A549 (cell line): Measurements from ENCODE around the gene SPC25. TPM values are rescaled to one million over a fixed set of nuclear protein-coding genes. Genes with fewer than 3 reads are reported as not detected.

ENCODE experiments used
- ATAC-seq, 2 experiments: fragments of 200-7000 bp in 1 of 2; fragments of >200 bp in 1 of 2; cut with Nextera tagmentation in 1 of 2; cut with Tn5 transposase in 1 of 2; 3 replicates each; pipeline versions ENCODE4 v1.8.0 to v1.9.1; 2018 to 2020; ENCODE audit warnings: mild to moderate bottlenecking in 1 of 2, moderate library complexity in 1 of 2
- CTCF ChIA-PET: fragments of 300-600 bp; sonication (Branson Sonifier 250); formaldehyde crosslinking; extraction: SDS; loops from one replicate; lab custom pipeline; 2021; ENCODE audit warnings: antibody characterized with exemption, inconsistent platforms; lab: Yijun Ruan, JAX
- POLR2A ChIA-PET: fragments of 350-600 bp; formaldehyde crosslinking; extraction: SDS; loops from one replicate; lab custom pipeline; 2021; ENCODE audit warnings: antibody characterized with exemption, inconsistent platforms; lab: Yijun Ruan, JAX
- DNase-seq, 2 experiments: peaks; one replicate each; pipeline versions ENCODE4 v3.0.0 to v3.0.0-alpha.2; 2011 to 2016; ENCODE audit warnings: low read depth in 1 of 2, low spot score in 1 of 2
- FAIRE-seq: peaks from 2 replicates; lab custom pipeline; 2011; peaks lifted over from hg19 to GRCh38; lab: Jason Lieb, UNC
- H3K27ac ChIP-seq, 2 experiments: fragments of >200 bp; sonication (Bioruptor Twin); formaldehyde crosslinking; 3 replicates each; pipeline ENCODE4 v1.5.1; 2016 to 2017
- H3K4me1 ChIP-seq: fragments of >200 bp; sonication (Bioruptor Twin); formaldehyde crosslinking; 3 replicates; pipeline ENCODE4 v1.6.1; 2016
- H3K4me2 ChIP-seq: fragments of >200 bp; sonication (Bioruptor Twin); formaldehyde crosslinking; 3 replicates; pipeline ENCODE4 v1.6.1; 2016
- H3K4me3 ChIP-seq: fragments of >200 bp; sonication (Bioruptor Twin); formaldehyde crosslinking; 3 replicates; pipeline ENCODE4 v1.5.1; 2016
- H3K9me3 ChIP-seq: fragments of >200 bp; sonication (Bioruptor Twin); formaldehyde crosslinking; 3 replicates; pipeline ENCODE4 v1.6.1; 2016
- CBX2 ChIP-seq: fragments of 200-600 bp; sonication (generic); IDR thresholded peaks from 2 replicates; pipeline ENCODE4 v1.6.1; 2016; ENCODE audit warnings: low read depth, mild to moderate bottlenecking, borderline replicate concordance
- CEBPB ChIP-seq, 2 experiments: fragments of >200 bp in 1 of 2; sonication (Bioruptor Twin) in 1 of 2; formaldehyde crosslinking in 1 of 2; IDR thresholded peaks; 2 replicates each; pipeline ENCODE4 v1.6.1; 2012 to 2016
- CHD2 ChIP-seq: fragments of 150-350 bp; IDR thresholded peaks from 2 replicates; pipeline ENCODE4 v1.6.1; 2014; ENCODE audit warnings: low read length; ENCODE audit not compliant: partially characterized antibody
- CHD4 ChIP-seq: fragments of 200-600 bp; sonication (generic); IDR thresholded peaks from 2 replicates; pipeline ENCODE4 v1.6.1; 2016; ENCODE audit warnings: antibody characterized with exemption, mild to moderate bottlenecking, borderline replicate concordance
- CTCF ChIP-seq: fragments of >200 bp; sonication (Bioruptor Twin); formaldehyde crosslinking; IDR thresholded peaks from 3 replicates; pipeline ENCODE4 v1.5.1; 2016
- ELK1 ChIP-seq: fragments of 150-350 bp; IDR thresholded peaks from 2 replicates; pipeline ENCODE4 v1.6.1; 2014; ENCODE audit warnings: low read depth, mild to moderate bottlenecking, low read length
- EP300 ChIP-seq, 2 experiments: fragments of >200 bp; sonication (Bioruptor Twin); formaldehyde crosslinking; IDR thresholded peaks; 2 replicates in 1 of 2; 3 replicates in 1 of 2; pipeline ENCODE4 v1.6.1; 2016 to 2017
- FOSB ChIP-seq: fragments of 250-450 bp; sonication (Bioruptor Pico); IDR thresholded peaks from 2 replicates; pipeline ENCODE4 v1.5.0; 2020; ENCODE audit warnings: mild to moderate bottlenecking, moderate library complexity
- FOXS1 ChIP-seq: fragments of 250-450 bp; sonication (Bioruptor Pico); IDR thresholded peaks from 2 replicates; pipeline ENCODE4 v1.5.0; 2020; ENCODE audit warnings: mild to moderate bottlenecking, moderate library complexity
- HDAC2 ChIP-seq: fragments of 200-600 bp; sonication (generic); IDR thresholded peaks from 2 replicates; pipeline ENCODE4 v1.6.1; 2016
- HEYL ChIP-seq: fragments of 250-450 bp; sonication (Bioruptor Pico); IDR thresholded peaks from 2 replicates; pipeline ENCODE4 v1.8.0; 2021; ENCODE audit warnings: mild to moderate bottlenecking, moderate library complexity
- HOXA7 ChIP-seq: fragments of 250-450 bp; sonication (Bioruptor Pico); IDR thresholded peaks from 2 replicates; pipeline ENCODE4 v1.5.0; 2020; ENCODE audit warnings: mild to moderate bottlenecking, moderate library complexity
- HOXB5 ChIP-seq: fragments of 250-450 bp; sonication (Bioruptor Pico); IDR thresholded peaks from 2 replicates; pipeline ENCODE4 v1.5.0; 2020; ENCODE audit warnings: mild to moderate bottlenecking, moderate library complexity
- JUN ChIP-seq, 2 experiments: fragments of >200 bp; sonication (Bioruptor Twin); formaldehyde crosslinking; IDR thresholded peaks; 2 replicates in 1 of 2; 3 replicates in 1 of 2; pipeline ENCODE4 v1.6.1; 2016 to 2017
- MAX ChIP-seq: IDR thresholded peaks from 2 replicates; pipeline ENCODE4 v1.6.1; 2012
- MAZ ChIP-seq: fragments of 150-350 bp; IDR thresholded peaks from 2 replicates; pipeline ENCODE4 v1.6.1; 2014; ENCODE audit warnings: antibody characterized with exemption, low read depth, low read length, borderline replicate concordance
- MYC ChIP-seq: IDR thresholded peaks from 2 replicates; pipeline ENCODE4 v1.6.1; 2012; ENCODE audit warnings: mild to moderate bottlenecking, inconsistent platforms, low read length, improper control_type of control experiment, borderline replicate concordance
- NR3C1 ChIP-seq: fragments of >200 bp; sonication (Bioruptor Twin); formaldehyde crosslinking; IDR thresholded peaks from 3 replicates; pipeline ENCODE4 v1.6.1; 2017
- PHF8 ChIP-seq: fragments of 200-600 bp; sonication (generic); IDR thresholded peaks from 2 replicates; pipeline ENCODE4 v1.6.1; 2016; ENCODE audit warnings: low read depth, mild to moderate bottlenecking, antibody characterized with exemption, moderate library complexity, borderline replicate concordance
- POLR2A ChIP-seq: IDR thresholded peaks from 2 replicates; pipeline ENCODE4 v1.6.1; 2012; ENCODE audit warnings: mild to moderate bottlenecking, low read length
- POLR2AphosphoS2 ChIP-seq: conservative IDR thresholded peaks from 2 replicates; pipeline ENCODE4 v1.6.1; 2012; ENCODE audit warnings: low read length, improper control_type of control experiment, inconsistent platforms
- RAD21 ChIP-seq, 2 experiments: fragments of >200 bp in 1 of 2; sonication (Bioruptor Twin) in 1 of 2; formaldehyde crosslinking in 1 of 2; IDR thresholded peaks in 1 of 2; conservative IDR thresholded peaks in 1 of 2; 2 replicates in 1 of 2; 3 replicates in 1 of 2; pipeline ENCODE4 v1.6.1; 2012 to 2018; ENCODE audit warnings: inconsistent platforms in 1 of 2
- RFX5 ChIP-seq: fragments of 450-650 bp; IDR thresholded peaks from 2 replicates; pipeline ENCODE4 v1.7.1; 2014; ENCODE audit warnings: antibody characterized with exemption, mild to moderate bottlenecking, moderate library complexity
- RNF2 ChIP-seq: fragments of 200-600 bp; sonication (generic); IDR thresholded peaks from 2 replicates; pipeline ENCODE4 v1.6.1; 2016; ENCODE audit warnings: low read depth, mild to moderate bottlenecking, antibody characterized with exemption, moderate library complexity, borderline replicate concordance
- SMC3 ChIP-seq: fragments of >200 bp; sonication (Bioruptor Twin); formaldehyde crosslinking; IDR thresholded peaks from 3 replicates; pipeline ENCODE4 v1.6.1; 2018; ENCODE audit warnings: inconsistent platforms
- SREBF2 ChIP-seq: fragments of 450-650 bp; IDR thresholded peaks from 2 replicates; pipeline ENCODE4 v1.6.1; 2014; ENCODE audit warnings: mild to moderate bottlenecking, moderate library complexity
- TFCP2L1 ChIP-seq: fragments of 250-450 bp; sonication (Bioruptor Pico); IDR thresholded peaks from 2 replicates; pipeline ENCODE4 v1.5.0; 2021; ENCODE audit warnings: mild to moderate bottlenecking
- ZC3H11A ChIP-seq: fragments of 450-650 bp; IDR thresholded peaks from 2 replicates; pipeline ENCODE4 v1.6.1; 2014; ENCODE audit warnings: antibody characterized with exemption, mild to moderate bottlenecking
- ZNF302 ChIP-seq: fragments of 250-450 bp; sonication (Bioruptor Pico); IDR thresholded peaks from 2 replicates; pipeline ENCODE4 v1.9.0; 2021; ENCODE audit warnings: inconsistent platforms, mild to moderate bottlenecking, moderate library complexity
- WGBS: methylation state at CpG from one replicate; pipeline ENCODE4 v1.1.6; 2017; ENCODE audit errors: missing lambda C conversion rate; 5-methylcytosine and 5-hydroxymethylcytosine counted together
- polyA plus RNA-seq, 4 experiments: library from polyadenylated mRNA; depleted of rRNA in 3 of 4; stranded (reverse); fragments of >200 nt; fragmentation: RNase III in 1 of 4; extraction: RNeasy Plus Mini Kit Qiagen cat#74134 plus additional on column Dnase treatment in 1 of 4; gene quantifications; 2 replicates in 3 of 4; 3 replicates in 1 of 4; pipeline ENCODE4 v1.2.3, GENCODE V29; 2011 to 2017

Gene SPC25
- polyA plus RNA-seq, 2 of the 4 experiments (the other 2 are of a cell fraction), result 23.9 to 27.8 TPM

- no peak for FAIRE-seq
- CTCF ChIA-PET, result interaction anchor here (0.7 to 3.1 kb wide), 20 partner anchors 9 to 1540 kb away, joined by 3 to 19 read pairs (median 3); no protein-coding TSS in a partner anchor
These were observed 30.4 kb upstream of the SPC25 start for GRCh38 chr2:168920504-168921157.

GRCh38 chr2:168916331-168916675 lies 26.1 kb upstream of the SPC25 start:
- Histone ChIP-seq H3K9me3 (peaks cover 12% of the 10 kb centered on the region; the same call in 2 of the 3 replicates), H3K4me3 (no peak overlapping the region), H3K4me1 (no peaks in the 10 kb centered on the region), H3K4me2 (no peak overlapping the region), H3K27ac (no peak overlapping the region)
- no peak for DNase-seq
- ChIA-PET CTCF (no interaction called here), POLR2A (no interaction called here)
- no peak for FAIRE-seq
- TF ChIP-seq FOSB (CRISPR knock-in tag) (no peak), NR3C1 (no peak), CBX2 (no peak), MAZ (no peak), EP300 (IDR thresholded peaks at IDR 0.05) (no peak), ELK1 (no peak), POLR2AphosphoS2 (no peak), FOXS1 (CRISPR knock-in tag) (no peak)
- WGBS, result 38% methylated on average over 4 of the region's 4 CpGs
- no peak for ATAC-seq

More at GRCh38 chr2:168920504-168921157, 30.4 kb upstream of the SPC25 start:
- Histone ChIP-seq H3K9me3 (peaks cover 8% of the 10 kb centered on the region; the same call in 1 of the 3 replicates), H3K4me3 (no peak overlapping the region), H3K4me1 (no peaks in the 10 kb centered on the region), H3K27ac (no peak overlapping the region), H3K4me2 (no peak overlapping the region)
- DNase-seq, result peak; percentile 6 to 41
- POLR2A ChIA-PET, result no interaction called here
- TF ChIP-seq HEYL (CRISPR knock-in tag) (no peak), TFCP2L1 (CRISPR knock-in tag) (no peak), JUN (IDR thresholded peaks at IDR 0.05) (no peak), HOXB5 (CRISPR knock-in tag) (no peak), SMC3 (peak; percentile 85), RAD21 (conservative IDR thresholded peaks at IDR 0.05 in 1 of 2, IDR thresholded peaks at IDR 0.05 in 1 of 2) (peak; percentile 79 to 82), RFX5 (no peak), CHD2 (no peak), MAX (no peak), HOXA7 (CRISPR knock-in tag) (no peak), SREBF2 (no peak), CHD4 (no peak), CTCF (peak; percentile 70), NR3C1 (no peak), PHF8 (no peak), ZC3H11A (no peak), POLR2A (no peak), CEBPB (IDR thresholded peaks at IDR 0.05) (no peak), RNF2 (no peak), MYC (no peak), ZNF302 (no peak), HDAC2 (no peak)
- peak in 1 of 2 experiments; percentile 67; a peak in 3 of 6 replicates for ATAC-seq
- 7% methylated on average over 4 of the region's 4 CpGs for WGBS
